ENCODE results near the gene DMAC2L.
"Not testable (repeated sequence)": the region's sequence is repeated elsewhere in the genome, so short reads cannot be mapped to it uniquely, and the experiment has no call there.

The DMAC2L gene

GRCh38 chr14:50311972-50312733 is at the start of gene DMAC2L, which contains the start of gene L2HGDH:
DMAC2L (plus strand) TSS chr14:50312324; CDS start chr14:50321488, 9,164 bp downstream.
L2HGDH (minus strand) TSS chr14:50312229; CDS start chr14:50312150, 79 bp downstream.
- peak; percentile 84 to 86 for DNase-seq

GRCh38 chr14:50262865-50263264 is 49.3 kb upstream of the DMAC2L start:
- no peak for DNase-seq

GRCh38 chr14:50263321-50263720 is 48.8 kb upstream of the DMAC2L start:
- DNase-seq = no peak

- no peak for DNase-seq
Measured at GRCh38 chr14:50265029-50265428, 47.1 kb upstream of the DMAC2L start.

- DNase-seq = no peak
Measured at GRCh38 chr14:50270932-50271331, 41.2 kb upstream of the DMAC2L start.

- no peak for DNase-seq
Measured at GRCh38 chr14:50272498-50272897, 39.6 kb upstream of the DMAC2L start.

- DNase-seq = no peak
Measured at GRCh38 chr14:50285861-50286260, 26.3 kb upstream of the DMAC2L start.

- DNase-seq = no peak
Measured at GRCh38 chr14:50288146-50288545, 24.0 kb upstream of the DMAC2L start.

GRCh38 chr14:50290306-50290705 is 21.8 kb upstream of the DMAC2L start:
- DNase-seq = no peak

GRCh38 chr14:50299585-50299984 is 12.5 kb upstream of the DMAC2L start:
- no peak for DNase-seq

GRCh38 chr14:50301914-50302313 is 10.2 kb upstream of the DMAC2L start:
- no peak for DNase-seq

- DNase-seq = peak; percentile 98
Measured at GRCh38 chr14:50303744-50304471, 8.2 kb upstream of the DMAC2L start.

GRCh38 chr14:50308363-50308915 is 3.7 kb upstream of the DMAC2L start:
- DNase-seq = no peak

- DNase-seq = no peak
Measured at GRCh38 chr14:50310445-50310844, 1.7 kb upstream of the DMAC2L start.

- DNase-seq = no peak
Measured at GRCh38 chr14:50311337-50311971, 670 bp upstream of the DMAC2L start.

GRCh38 chr14:50312734-50313054 is 570 bp downstream of the DMAC2L start:
- DNase-seq = peak; percentile 57 to 61

- not testable (repeated sequence) for DNase-seq
Measured at GRCh38 chr14:50314098-50314497, 2.0 kb downstream of the DMAC2L start.

GRCh38 chr14:50318031-50318626 is 6.0 kb downstream of the DMAC2L start:
- DNase-seq = peak; percentile 28 to 49

- DNase-seq = no peak
Measured at GRCh38 chr14:50319293-50319692, 7.2 kb downstream of the DMAC2L start.

GRCh38 chr14:50319721-50320120 is 7.6 kb downstream of the DMAC2L start:
- no peak for DNase-seq

GRCh38 chr14:50320283-50320682 is 8.2 kb downstream of the DMAC2L start:
- DNase-seq = no peak

GRCh38 chr14:50321009-50321660 is 9.0 kb downstream of the DMAC2L start:
- peak; percentile 83 to 86 for DNase-seq

GRCh38 chr14:50331596-50331995 is 19.5 kb downstream of the DMAC2L start:
- DNase-seq = no peak

Data from AML-193 (cell line).